Left ventricle myocardium inferior (tissue), 1 donor: ENCODE results near the gene IL33. TPM values are rescaled to one million over a fixed set of nuclear protein-coding genes. Genes with fewer than 3 reads are reported as not detected.
A peak's percentile ranks its signal among the peaks of the same experiment; 100 is the strongest.

ENCODE experiments used
- DNase-seq: peaks from one replicate; pipeline ENCODE4 v3.0.0-alpha.2; 2020
- H3K27ac ChIP-seq: fragments of 200-600 bp; replicated peaks from 2 replicates; pipeline ENCODE4 v1.8.0; 2021
- H3K27me3 ChIP-seq: fragments of 200-600 bp; 2 replicates; pipeline ENCODE4 v1.8.0; 2021; ENCODE audit warnings: low read depth
- H3K36me3 ChIP-seq: fragments of 200-600 bp; 2 replicates; pipeline ENCODE4 v1.8.0; 2021
- H3K4me1 ChIP-seq: fragments of 200-600 bp; 2 replicates; pipeline ENCODE4 v1.8.0; 2021
- H3K4me3 ChIP-seq: fragments of 200-600 bp; 2 replicates; pipeline ENCODE4 v1.8.0; 2021; ENCODE audit warnings: mild to moderate bottlenecking, moderate library complexity
- H3K9me3 ChIP-seq: fragments of 200-600 bp; replicated peaks from 2 replicates; pipeline ENCODE4 v1.8.0; 2021
- intact Hi-C: fragments of 100-400 bp; cut with micrococcal nuclease; formaldehyde crosslinking; loops from one replicate; pipeline ENCODE4 v1.11.0; 2022
- total RNA-seq: library from RNA; stranded (reverse); fragmentation: NEBNext Ultra II Directional; extraction: Animal tissue kit (Norgen Biotek cat#: 25700); gene quantifications from one replicate; pipeline ENCODE4 v1.2.1, GENCODE V29; 2021
- TF ChIP-seq, protein P1 (sequence below): fragments of 200-600 bp; IDR thresholded peaks from 2 replicates; pipeline ENCODE4 v1.8.0; 2021; ENCODE audit warnings: antibody characterized with exemption, mild to moderate bottlenecking, borderline replicate concordance
- donor health status: DM: no; HTN: yes; CAD: no; lungs with severe emphysema.

The IL33 gene
- total RNA-seq, 1 donor from 2014 or later, result 27.1 TPM

GRCh38 chr9:6277417-6277816 is 61.8 kb downstream of the IL33 start:
- H3K27ac ChIP-seq, result no peak overlapping the region
- intact Hi-C loops, result no loop called here
- TF ChIP-seq, protein P1, sequence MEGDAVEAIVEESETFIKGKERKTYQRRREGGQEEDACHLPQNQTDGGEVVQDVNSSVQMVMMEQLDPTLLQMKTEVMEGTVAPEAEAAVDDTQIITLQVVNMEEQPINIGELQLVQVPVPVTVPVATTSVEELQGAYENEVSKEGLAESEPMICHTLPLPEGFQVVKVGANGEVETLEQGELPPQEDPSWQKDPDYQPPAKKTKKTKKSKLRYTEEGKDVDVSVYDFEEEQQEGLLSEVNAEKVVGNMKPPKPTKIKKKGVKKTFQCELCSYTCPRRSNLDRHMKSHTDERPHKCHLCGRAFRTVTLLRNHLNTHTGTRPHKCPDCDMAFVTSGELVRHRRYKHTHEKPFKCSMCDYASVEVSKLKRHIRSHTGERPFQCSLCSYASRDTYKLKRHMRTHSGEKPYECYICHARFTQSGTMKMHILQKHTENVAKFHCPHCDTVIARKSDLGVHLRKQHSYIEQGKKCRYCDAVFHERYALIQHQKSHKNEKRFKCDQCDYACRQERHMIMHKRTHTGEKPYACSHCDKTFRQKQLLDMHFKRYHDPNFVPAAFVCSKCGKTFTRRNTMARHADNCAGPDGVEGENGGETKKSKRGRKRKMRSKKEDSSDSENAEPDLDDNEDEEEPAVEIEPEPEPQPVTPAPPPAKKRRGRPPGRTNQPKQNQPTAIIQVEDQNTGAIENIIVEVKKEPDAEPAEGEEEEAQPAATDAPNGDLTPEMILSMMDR, result no peak
- no peak overlapping the region for H3K4me3 ChIP-seq
- no peaks in the 10 kb centered on the region for H3K27me3 ChIP-seq
- no peaks in the 10 kb centered on the region for H3K9me3 ChIP-seq
- no peak for DNase-seq
- H3K4me1 ChIP-seq, result no peaks in the 10 kb centered on the region
- no peaks in the 10 kb centered on the region for H3K36me3 ChIP-seq

DNA sequence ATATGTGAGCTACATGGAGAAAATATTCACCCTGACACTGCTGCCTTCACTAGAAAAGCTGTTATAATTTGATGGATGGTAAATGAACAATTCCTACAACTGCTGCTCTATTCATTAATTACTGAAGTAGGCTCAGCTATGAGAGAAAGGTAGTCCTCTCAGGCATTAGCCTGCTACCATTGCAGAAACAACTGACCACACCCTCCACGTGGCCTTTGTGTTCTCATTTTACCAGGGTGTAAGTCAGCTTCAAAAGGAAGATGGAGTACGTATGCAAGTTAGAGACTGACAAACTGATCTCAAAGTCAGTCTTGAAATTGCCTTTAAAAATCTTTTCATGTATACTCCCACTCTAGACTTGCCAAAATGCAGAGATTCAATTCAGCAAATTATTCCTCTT is 86.3 kb downstream of the IL33 start:
- no peaks in the 10 kb centered on the region for H3K9me3 ChIP-seq
- TF ChIP-seq, protein P1, result no peak
- H3K27ac ChIP-seq, result no peak overlapping the region
- H3K4me3 ChIP-seq, result no peak overlapping the region
- intact Hi-C loops, result loop anchor here (10.0 kb wide), 1 partner anchor 417 kb away; no protein-coding TSS in a partner anchor
- H3K4me1 ChIP-seq, result no peaks in the 10 kb centered on the region
- no peaks in the 10 kb centered on the region for H3K36me3 ChIP-seq
- no peaks in the 10 kb centered on the region for H3K27me3 ChIP-seq
- DNase-seq, result no peak

- intact Hi-C loops, result loop anchor here (10.0 kb wide), 1 partner anchor 418 kb away; no protein-coding TSS in a partner anchor
- no peak overlapping the region for H3K27ac ChIP-seq
- no peak for DNase-seq
- H3K27me3 ChIP-seq, result no peaks in the 10 kb centered on the region
- H3K9me3 ChIP-seq, result no peaks in the 10 kb centered on the region
- TF ChIP-seq, protein P1, result no peak
- H3K4me1 ChIP-seq, result no peaks in the 10 kb centered on the region
- H3K4me3 ChIP-seq, result no peak overlapping the region
- no peaks in the 10 kb centered on the region for H3K36me3 ChIP-seq
Measured at GRCh38 chr9:6302417-6302816, 86.8 kb downstream of the IL33 start.

- Histone ChIP-seq H3K36me3 (no peaks in the 10 kb centered on the region), H3K9me3 (no peaks in the 10 kb centered on the region), H3K4me1 (no peaks in the 10 kb centered on the region), H3K27ac (no peak overlapping the region), H3K4me3 (no peak overlapping the region), H3K27me3 (no peaks in the 10 kb centered on the region)
- TF ChIP-seq, protein P1, result no peak
- no peak for DNase-seq
- intact Hi-C loops, result loop anchor here (10.0 kb wide), 1 partner anchor 419 kb away; no protein-coding TSS in a partner anchor
Measured at GRCh38 chr9:6304232-6304631, 88.6 kb downstream of the IL33 start.

GRCh38 chr9:6305954-6306563 is 90.5 kb downstream of the IL33 start:
- intact Hi-C loops, result loop anchor here (2.0 to 10.0 kb wide), 3 partner anchors 109 to 421 kb away; no protein-coding TSS in a partner anchor
- H3K36me3 ChIP-seq, result no peaks in the 10 kb centered on the region
- H3K4me1 ChIP-seq, result no peaks in the 10 kb centered on the region
- TF ChIP-seq, protein P1, result peak; percentile 75
- H3K4me3 ChIP-seq, result no peak overlapping the region
- peaks cover 12% of the 10 kb centered on the region for H3K27me3 ChIP-seq
- H3K9me3 ChIP-seq, result no peaks in the 10 kb centered on the region
- no peak for DNase-seq
- H3K27ac ChIP-seq, result no peak overlapping the region

Other genes starting within 250 kb of the IL33 start
- gene RANBP6, start 200.2 kb upstream of the IL33 start, total RNA-seq, result 23.4 TPM
- not detected for gene TPD52L3, start 112.6 kb downstream of the IL33 start, total RNA-seq
- 14.1 TPM for gene UHRF2, start 197.4 kb downstream of the IL33 start, total RNA-seq